ENCODE measurements around the gene TMEM154. TPM values are rescaled to one million over a fixed set of nuclear protein-coding genes. Genes with fewer than 3 reads are reported as not detected.
"Not testable (repeated sequence)": the region's sequence is repeated elsewhere in the genome, so short reads cannot be mapped to it uniquely, and the experiment has no call there.

The TMEM154 gene
- polyA plus RNA-seq, 3 donors from 2014 or later = 3.4 to 9.9 (median 5.0) TPM

DNA sequence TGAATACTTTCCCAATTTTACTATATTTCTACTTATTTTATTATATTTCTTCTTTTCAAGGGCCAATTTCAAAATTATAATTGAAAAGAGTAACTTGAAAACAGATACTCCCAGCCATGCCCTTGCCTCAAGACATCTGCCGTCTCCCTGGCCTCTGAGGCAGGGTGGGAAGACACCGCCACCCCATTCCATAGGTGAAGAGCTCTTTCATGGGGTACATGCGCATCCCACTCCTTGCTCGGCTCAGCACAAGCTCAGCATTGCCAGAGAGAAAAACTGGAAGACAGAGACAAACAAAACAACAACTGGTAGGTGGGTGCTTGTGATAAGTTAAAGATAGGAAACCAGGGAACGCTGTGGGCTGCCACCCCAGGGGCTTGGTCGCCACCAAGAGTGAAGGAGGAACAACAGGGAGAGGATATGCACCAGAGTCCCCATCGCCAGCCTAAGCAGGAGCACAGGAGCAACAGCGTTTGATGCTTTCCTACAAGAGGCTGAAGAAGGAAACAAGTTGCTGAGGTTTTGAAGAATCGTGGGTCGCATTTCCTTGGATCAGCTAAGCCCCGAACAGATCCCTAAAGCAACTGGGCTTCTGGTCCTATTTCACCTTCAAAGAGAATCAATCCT is 11.3 kb downstream of the TMEM154 start:
- Mint-ChIP-seq H3K27ac (no peak overlapping the region), H3K27me3 (ENCODE audit: low read depth in 3 of 3) (no peaks in the 10 kb centered on the region), H3K4me1 (no peaks in the 10 kb centered on the region), H3K4me3 (no peak overlapping the region), H3K36me3 (no peaks in the 10 kb centered on the region), H3K9me3 (no peaks in the 10 kb centered on the region)
- DNase-seq = no peak

- no peak overlapping the region for H3K4me3 Mint-ChIP-seq
- no peaks in the 10 kb centered on the region for H3K4me1 Mint-ChIP-seq
- DNase-seq = no peak
- H3K36me3 Mint-ChIP-seq = no peaks in the 10 kb centered on the region
- peaks cover 0 to 2% (median 0%) of the 10 kb centered on the region in 3 donors for H3K27me3 Mint-ChIP-seq (ENCODE audit: low read depth in 3 of 3)
- H3K9me3 Mint-ChIP-seq = no peaks in the 10 kb centered on the region
- H3K27ac Mint-ChIP-seq = no peak overlapping the region
Observed at GRCh38 chr4:152667781-152668180, 12.0 kb downstream of the TMEM154 start.

GRCh38 chr4:152666946-152667345 is 12.9 kb downstream of the TMEM154 start:
- Mint-ChIP-seq H3K27ac (no peak overlapping the region), H3K9me3 (no peaks in the 10 kb centered on the region), H3K36me3 (no peaks in the 10 kb centered on the region), H3K27me3 (ENCODE audit: low read depth in 3 of 3) (peaks cover 0 to 2% (median 2%) of the 10 kb centered on the region in 3 donors), H3K4me3 (no peak overlapping the region), H3K4me1 (no peaks in the 10 kb centered on the region)
- no peak for DNase-seq

GRCh38 chr4:152665691-152666395 is 14.0 kb downstream of the TMEM154 start:
- no peak overlapping the region for H3K27ac Mint-ChIP-seq
- no peak overlapping the region for H3K4me3 Mint-ChIP-seq

GRCh38 chr4:152664067-152664378 is 15.8 kb downstream of the TMEM154 start:
- not testable (repeated sequence) for H3K27me3 Mint-ChIP-seq (ENCODE audit: low read depth in 3 of 3); H3K4me1 Mint-ChIP-seq; H3K9me3 Mint-ChIP-seq; H3K27ac Mint-ChIP-seq; H3K4me3 Mint-ChIP-seq; H3K36me3 Mint-ChIP-seq; DNase-seq

More at GRCh38 chr4:152665691-152666395, 14.0 kb downstream of the TMEM154 start:
- Mint-ChIP-seq H3K4me1 (no peaks in the 10 kb centered on the region), H3K27me3 (ENCODE audit: low read depth in 3 of 3) (peaks cover 0 to 2% (median 2%) of the 10 kb centered on the region in 3 donors), H3K9me3 (no peaks in the 10 kb centered on the region), H3K36me3 (no peaks in the 10 kb centered on the region)
- no peak for DNase-seq

- no peak for DNase-seq
- peaks cover under 1 to 7% (median 4%) of the 10 kb centered on the region in 6 donors for H3K9me3 Mint-ChIP-seq
Observed at GRCh38 chr4:152663203-152664066, 16.4 kb downstream of the TMEM154 start.

GRCh38 chr4:152661649-152662048 is 18.1 kb downstream of the TMEM154 start:
- Mint-ChIP-seq H3K4me3 (no peak overlapping the region), H3K27me3 (ENCODE audit: low read depth in 3 of 3) (peaks cover 2 to 4% (median 2%) of the 10 kb centered on the region in 3 donors), H3K4me1 (no peaks in the 10 kb centered on the region), H3K27ac (no peak overlapping the region), H3K9me3 (peaks cover 16 to 24% (median 19%) of the 10 kb centered on the region in 6 donors), H3K36me3 (peaks cover 9 to 15% (median 14%) of the 10 kb centered on the region in 3 donors)
- no peak for DNase-seq

More at GRCh38 chr4:152663203-152664066, 16.4 kb downstream of the TMEM154 start:
- H3K4me1 Mint-ChIP-seq = no peaks in the 10 kb centered on the region
- H3K4me3 Mint-ChIP-seq = no peak overlapping the region
- H3K36me3 Mint-ChIP-seq = peaks cover 0 to 4% (median under 1%) of the 10 kb centered on the region in 3 donors
- peaks cover 0 to 4% (median 2%) of the 10 kb centered on the region in 3 donors for H3K27me3 Mint-ChIP-seq (ENCODE audit: low read depth in 3 of 3)
- peak overlapping the region in 1 of 6 donors; percentile 3 for H3K27ac Mint-ChIP-seq

DNA sequence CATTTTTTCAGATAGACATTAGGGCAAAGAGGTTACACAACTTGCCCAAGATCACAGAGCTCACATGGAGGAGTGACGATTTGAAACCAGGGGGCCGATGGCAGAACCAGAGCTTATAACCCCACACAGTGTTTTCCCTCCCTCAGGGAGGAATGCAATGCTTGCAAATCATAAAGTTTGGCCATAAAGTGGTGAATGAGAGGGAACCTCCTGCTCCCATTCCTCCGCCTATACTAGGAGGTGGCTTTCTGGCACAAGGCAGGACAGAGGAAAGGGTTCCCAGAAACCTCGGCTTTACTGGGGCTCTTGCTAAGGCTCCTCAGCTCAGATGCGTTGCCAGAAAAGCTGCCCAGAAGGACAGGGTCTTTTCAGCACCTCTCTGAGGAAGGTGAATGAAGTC is 19.3 kb downstream of the TMEM154 start:
- Mint-ChIP-seq H3K27ac (no peak overlapping the region), H3K4me3 (no peak overlapping the region), H3K27me3 (ENCODE audit: low read depth in 3 of 3) (peaks cover 2 to 6% (median 2%) of the 10 kb centered on the region in 3 donors), H3K9me3 (peaks cover 20 to 32% (median 22%) of the 10 kb centered on the region in 6 donors), H3K4me1 (no peaks in the 10 kb centered on the region), H3K36me3 (peaks cover 10 to 15% (median 14%) of the 10 kb centered on the region in 3 donors)
- DNase-seq = no peak

GRCh38 chr4:152659806-152660205 is 20.0 kb downstream of the TMEM154 start:
- peaks cover 10 to 15% (median 14%) of the 10 kb centered on the region in 3 donors for H3K36me3 Mint-ChIP-seq
- DNase-seq = no peak
- H3K27me3 Mint-ChIP-seq (ENCODE audit: low read depth in 3 of 3) = peaks cover 2 to 6% (median 2%) of the 10 kb centered on the region in 3 donors
- peaks cover 20 to 32% (median 22%) of the 10 kb centered on the region in 6 donors for H3K9me3 Mint-ChIP-seq
- no peak overlapping the region for H3K4me3 Mint-ChIP-seq
- H3K27ac Mint-ChIP-seq = no peak overlapping the region
- no peaks in the 10 kb centered on the region for H3K4me1 Mint-ChIP-seq

- peaks cover 20 to 32% (median 22%) of the 10 kb centered on the region in 6 donors for H3K9me3 Mint-ChIP-seq
- no peak for DNase-seq
- H3K4me1 Mint-ChIP-seq = no peaks in the 10 kb centered on the region
- no peak overlapping the region for H3K27ac Mint-ChIP-seq
- peaks cover 10 to 15% (median 14%) of the 10 kb centered on the region in 3 donors for H3K36me3 Mint-ChIP-seq
- H3K4me3 Mint-ChIP-seq = no peak overlapping the region
- H3K27me3 Mint-ChIP-seq (ENCODE audit: low read depth in 3 of 3) = peaks cover 2 to 3% (median 2%) of the 10 kb centered on the region in 3 donors
Observed at GRCh38 chr4:152657657-152658056, 22.1 kb downstream of the TMEM154 start.

DNA sequence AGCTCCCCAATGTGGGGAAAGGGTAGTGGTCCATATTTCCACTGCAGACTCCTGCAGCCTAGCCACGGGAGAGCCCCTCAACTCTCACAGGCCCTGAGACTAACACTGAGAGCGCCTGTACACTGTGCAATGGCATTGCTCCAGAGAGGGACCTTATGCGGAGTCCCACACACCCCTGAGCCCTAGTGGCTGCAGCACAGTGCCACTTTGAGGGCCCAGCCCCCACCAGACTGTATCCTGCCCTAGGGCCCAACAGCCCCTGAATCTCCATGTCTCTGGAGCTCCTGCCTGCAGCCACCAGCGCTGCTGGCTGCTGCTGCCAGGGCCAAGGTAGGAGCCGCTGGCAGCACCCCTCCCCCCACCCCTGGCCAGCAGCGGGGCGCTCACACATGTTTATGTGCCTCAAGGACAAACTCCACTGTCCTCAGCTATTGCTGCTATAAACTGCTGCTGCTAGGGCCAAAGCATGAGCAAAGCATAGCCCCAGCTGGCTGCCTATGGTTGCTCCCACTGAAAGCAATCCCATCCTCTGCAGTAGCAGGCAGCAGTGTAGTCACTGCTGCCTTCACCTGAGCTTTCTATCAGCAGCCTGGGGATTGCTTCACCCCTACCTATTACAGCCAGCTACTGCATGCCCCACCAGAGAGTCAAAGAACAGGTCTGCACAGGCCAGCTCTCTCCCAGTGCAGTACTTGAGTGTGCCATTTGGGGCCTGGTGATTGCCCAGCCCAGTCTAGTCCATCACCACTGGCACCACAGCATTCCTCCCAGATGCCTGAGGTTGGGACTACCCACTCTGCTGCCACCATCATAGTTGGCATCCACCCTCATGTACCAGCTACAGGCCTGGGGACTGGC is 24.3 kb downstream of the TMEM154 start:
- no peak overlapping the region for H3K27ac Mint-ChIP-seq
- peaks cover 0 to 2% (median 2%) of the 10 kb centered on the region in 3 donors for H3K27me3 Mint-ChIP-seq (ENCODE audit: low read depth in 3 of 3)
- H3K9me3 Mint-ChIP-seq = peaks cover 20 to 32% (median 22%) of the 10 kb centered on the region in 6 donors
- no peak overlapping the region for H3K4me3 Mint-ChIP-seq
- H3K4me1 Mint-ChIP-seq = no peaks in the 10 kb centered on the region
- DNase-seq = no peak
- H3K36me3 Mint-ChIP-seq = peaks cover 10 to 15% (median 14%) of the 10 kb centered on the region in 3 donors

- Mint-ChIP-seq H3K9me3 (peaks cover 4 to 13% (median 9%) of the 10 kb centered on the region in 6 donors), H3K27ac (no peak overlapping the region), H3K27me3 (ENCODE audit: low read depth in 3 of 3) (peaks cover 0 to 2% (median 1%) of the 10 kb centered on the region in 3 donors), H3K4me1 (no peaks in the 10 kb centered on the region), H3K36me3 (peaks cover 3 to 5% (median 4%) of the 10 kb centered on the region in 3 donors), H3K4me3 (no peak overlapping the region)
- DNase-seq = no peak
Observed at GRCh38 chr4:152652102-152652501, 27.7 kb downstream of the TMEM154 start.

DNA sequence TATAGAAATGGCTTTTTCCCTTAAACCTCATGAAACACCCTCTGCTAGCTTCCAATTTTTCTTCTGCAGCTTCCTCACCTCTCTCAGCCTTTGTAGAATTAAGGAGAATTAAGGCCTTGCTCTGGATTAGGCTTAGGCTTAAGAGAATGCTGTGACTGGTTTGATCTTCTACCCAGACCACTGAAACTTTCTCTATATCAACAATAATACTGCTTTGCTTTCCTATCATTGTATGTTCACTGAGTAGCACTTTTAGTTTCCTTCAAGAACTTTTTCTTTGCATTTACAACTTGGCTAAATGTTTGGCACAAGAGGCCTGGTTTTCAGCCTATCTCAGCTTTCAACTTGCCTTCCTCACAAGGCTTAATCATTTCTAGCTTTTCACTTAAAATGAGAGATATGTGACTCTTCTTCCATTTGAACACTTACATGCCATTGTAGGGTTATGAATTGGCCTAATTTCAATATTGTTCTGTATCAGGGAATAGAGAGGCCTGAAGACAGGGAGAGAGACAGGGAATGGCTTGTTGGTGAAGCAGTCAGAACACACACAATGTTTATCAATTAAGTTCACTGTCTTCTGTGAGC is 28.2 kb downstream of the TMEM154 start:
- Mint-ChIP-seq H3K4me1 (no peaks in the 10 kb centered on the region), H3K9me3 (peaks cover 1 to 8% (median 4%) of the 10 kb centered on the region in 6 donors), H3K4me3 (no peak overlapping the region), H3K27ac (no peak overlapping the region), H3K36me3 (no peaks in the 10 kb centered on the region), H3K27me3 (ENCODE audit: low read depth in 3 of 3) (peaks cover 0 to 2% (median 1%) of the 10 kb centered on the region in 3 donors)
- DNase-seq = no peak
